ENCODE results near the gene POLR1E. TPM values are rescaled to one million over a fixed set of nuclear protein-coding genes. Genes with fewer than 3 reads are reported as not detected.

Gene POLR1E
- total RNA-seq, 1 experiment from 2014 or later = 60.9 TPM

DNA sequence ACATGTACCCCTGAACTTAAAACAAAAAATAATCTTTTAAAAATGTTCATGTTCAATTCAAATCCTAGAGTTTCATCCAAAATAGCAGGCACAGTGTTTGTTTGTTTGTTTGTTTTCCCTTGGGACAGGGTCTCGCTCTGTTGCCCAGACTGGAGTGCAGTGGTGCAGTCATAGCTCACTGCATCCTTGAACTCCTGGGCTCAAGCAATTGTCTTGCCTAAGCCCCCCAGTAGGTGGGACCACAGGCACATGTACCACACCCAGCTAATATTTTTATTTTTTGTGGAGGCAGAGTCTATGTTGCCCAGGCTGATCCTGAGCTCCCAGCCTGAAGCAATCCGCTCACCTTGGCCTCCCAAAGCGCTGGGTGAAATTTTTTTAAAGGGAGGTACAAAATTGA, 5.0 kb upstream of the POLR1E start:
- H3K27ac ChIP-seq (ENCODE audit: low read depth, low read length) = no peak overlapping the region
- ChIA-PET RAD21 (ENCODE audit: low non-redundant PET in 1 of 2, low total read pairs in 2 of 2, uncharacterized antibody in 2 of 2, unreplicated experiment in 2 of 2) (no interaction called here), POLR2A (interaction anchor here (2.3 kb wide), 1 partner anchor 15 kb away, joined by 16 read pairs; the partner anchor contains the start of gene ZBTB5), CTCF (interaction anchor here (1.3 to 1.8 kb wide), 3 partner anchors 89 to 485 kb away, joined by 3 to 5 read pairs (median 5); no protein-coding TSS in a partner anchor)
- TF ChIP-seq SP1 (IDR thresholded peaks at IDR 0.05; ENCODE audit: low read depth) = no peak
- no peak for TF ChIP-seq ZNF274 (IDR thresholded peaks at IDR 0.05; ENCODE audit: low read depth, low read length)
- TF ChIP-seq ZFX (IDR thresholded peaks at IDR 0.05) = no peak
- TF ChIP-seq, protein P1, sequence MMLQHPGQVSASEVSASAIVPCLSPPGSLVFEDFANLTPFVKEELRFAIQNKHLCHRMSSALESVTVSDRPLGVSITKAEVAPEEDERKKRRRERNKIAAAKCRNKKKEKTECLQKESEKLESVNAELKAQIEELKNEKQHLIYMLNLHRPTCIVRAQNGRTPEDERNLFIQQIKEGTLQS (IDR thresholded peaks at IDR 0.05) = no peak
- TF ChIP-seq, protein P2, sequence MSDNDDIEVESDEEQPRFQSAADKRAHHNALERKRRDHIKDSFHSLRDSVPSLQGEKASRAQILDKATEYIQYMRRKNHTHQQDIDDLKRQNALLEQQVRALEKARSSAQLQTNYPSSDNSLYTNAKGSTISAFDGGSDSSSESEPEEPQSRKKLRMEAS (IDR thresholded peaks at IDR 0.05) = no peak
- TF ChIP-seq, protein P3, sequence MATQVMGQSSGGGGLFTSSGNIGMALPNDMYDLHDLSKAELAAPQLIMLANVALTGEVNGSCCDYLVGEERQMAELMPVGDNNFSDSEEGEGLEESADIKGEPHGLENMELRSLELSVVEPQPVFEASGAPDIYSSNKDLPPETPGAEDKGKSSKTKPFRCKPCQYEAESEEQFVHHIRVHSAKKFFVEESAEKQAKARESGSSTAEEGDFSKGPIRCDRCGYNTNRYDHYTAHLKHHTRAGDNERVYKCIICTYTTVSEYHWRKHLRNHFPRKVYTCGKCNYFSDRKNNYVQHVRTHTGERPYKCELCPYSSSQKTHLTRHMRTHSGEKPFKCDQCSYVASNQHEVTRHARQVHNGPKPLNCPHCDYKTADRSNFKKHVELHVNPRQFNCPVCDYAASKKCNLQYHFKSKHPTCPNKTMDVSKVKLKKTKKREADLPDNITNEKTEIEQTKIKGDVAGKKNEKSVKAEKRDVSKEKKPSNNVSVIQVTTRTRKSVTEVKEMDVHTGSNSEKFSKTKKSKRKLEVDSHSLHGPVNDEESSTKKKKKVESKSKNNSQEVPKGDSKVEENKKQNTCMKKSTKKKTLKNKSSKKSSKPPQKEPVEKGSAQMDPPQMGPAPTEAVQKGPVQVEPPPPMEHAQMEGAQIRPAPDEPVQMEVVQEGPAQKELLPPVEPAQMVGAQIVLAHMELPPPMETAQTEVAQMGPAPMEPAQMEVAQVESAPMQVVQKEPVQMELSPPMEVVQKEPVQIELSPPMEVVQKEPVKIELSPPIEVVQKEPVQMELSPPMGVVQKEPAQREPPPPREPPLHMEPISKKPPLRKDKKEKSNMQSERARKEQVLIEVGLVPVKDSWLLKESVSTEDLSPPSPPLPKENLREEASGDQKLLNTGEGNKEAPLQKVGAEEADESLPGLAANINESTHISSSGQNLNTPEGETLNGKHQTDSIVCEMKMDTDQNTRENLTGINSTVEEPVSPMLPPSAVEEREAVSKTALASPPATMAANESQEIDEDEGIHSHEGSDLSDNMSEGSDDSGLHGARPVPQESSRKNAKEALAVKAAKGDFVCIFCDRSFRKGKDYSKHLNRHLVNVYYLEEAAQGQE (IDR thresholded peaks at IDR 0.05; ENCODE audit: low read depth) = no peak
- no peak for TF ChIP-seq POLR2AphosphoS5 (IDR thresholded peaks at IDR 0.05; ENCODE audit: low read depth, low read length)
- DNase-seq (ENCODE audit: low read depth, low spot score) (no peak), ATAC-seq (no peak)
- peaks cover 31 to 64% of the 10 kb centered on the region in 2 experiments for H3K4me1 ChIP-seq (ENCODE audit: control insufficient read depth in 1 of 2, insufficient read depth in 2 of 2, low read length in 2 of 2)
- intact Hi-C loops (cut with micrococcal nuclease) = loop anchor here (10.0 kb wide), 4 partner anchors 104 to 914 kb away; partner anchors contain the start of gene ALDH1B1
- no peak overlapping the region for H3K4me2 ChIP-seq (ENCODE audit: low read length)
- H4K20me1 ChIP-seq (ENCODE audit: insufficient read depth) = no peaks in the 10 kb centered on the region
- no peak overlapping the region for H3K4me3 ChIP-seq (replicated peaks in 1 of 2; ENCODE audit: low read depth in 1 of 2, low read length in 2 of 2)
- no peak overlapping the region for H2AFZ ChIP-seq (ENCODE audit: low read depth, low read length, poor library complexity, severe bottlenecking)
- peaks cover under 1% of the 10 kb centered on the region; the same call in 1 of the 2 replicates for H3K79me2 ChIP-seq (ENCODE audit: insufficient read depth, low read length)
- H3K9me3 ChIP-seq (ENCODE audit: control insufficient read depth in 1 of 2, insufficient read depth in 1 of 2, low read depth in 1 of 2, low read length in 2 of 2) = no peaks in the 10 kb centered on the region; a peak in 1 of 4 replicates
- H3K27me3 ChIP-seq (ENCODE audit: insufficient read depth, low read length) = no peaks in the 10 kb centered on the region
- H3K9me2 ChIP-seq (ENCODE audit: insufficient read depth) = no peaks in the 10 kb centered on the region
- H3K9ac ChIP-seq (ENCODE audit: low read length) = no peak overlapping the region
- no TSS peak for BruUV-seq (replicated peaks)
- H3K36me3 ChIP-seq (ENCODE audit: control insufficient read depth in 1 of 2, insufficient read depth in 2 of 2, low read length in 2 of 2) = no peaks in the 10 kb centered on the region
